Activated T-cell treated with anti-CD3 and anti-CD28 coated beads, Interleukin-2, amount 50 U/mL, for 72 hours (primary cell): ENCODE data around the gene IGF2. TPM values are rescaled to one million over a fixed set of nuclear protein-coding genes. Genes with fewer than 3 reads are reported as not detected.

Experiments used
- ATAC-seq, 2 donors: fragments of 150-1000 bp; cut with Tn5 transposase; replicated peaks in 1 of 2; 2 replicates each; pipeline ENCODE4 v1.10.0; 2021; ENCODE audit warnings: moderate library complexity in 2 of 2, mild to moderate bottlenecking in 1 of 2
- DNase-seq, 2 donors: peaks; one replicate each; pipeline ENCODE4 v3.0.0; 2021 to 2022; ENCODE audit warnings: mixed read lengths in 1 of 2
- H3K27ac Mint-ChIP-seq: one replicate; pipeline ENCODE4 v1.8.0; 2022; ENCODE audit warnings: mild to moderate bottlenecking, moderate library complexity, mixed read lengths
- H3K27me3 Mint-ChIP-seq: one replicate; pipeline ENCODE4 v1.8.0; 2022; ENCODE audit warnings: low read depth, mixed read lengths
- H3K36me3 Mint-ChIP-seq, 2 donors: one replicate each; pipeline ENCODE4 v1.8.0; 2022; ENCODE audit warnings: mixed read lengths in 2 of 2, mild to moderate bottlenecking in 1 of 2; ENCODE audit not compliant: insufficient read depth in 2 of 2
- H3K4me1 Mint-ChIP-seq: one replicate; pipeline ENCODE4 v1.8.0; 2022; ENCODE audit warnings: low read depth, mixed read lengths
- H3K4me3 Mint-ChIP-seq, 2 donors: one replicate each; pipeline ENCODE4 v1.8.0; 2022; ENCODE audit warnings: mild to moderate bottlenecking in 2 of 2, mixed read lengths in 2 of 2, moderate library complexity in 2 of 2
- H3K9me3 Mint-ChIP-seq, 2 donors: one replicate each; pipeline ENCODE4 v1.8.0; 2022; ENCODE audit warnings: mixed read lengths in 2 of 2
- total RNA-seq, 2 donors: library from RNA; stranded (reverse); gene quantifications; one replicate each; pipeline ENCODE4 v1.2.3, GENCODE V29; 2022

Gene IGF2
- total RNA-seq, 2 donors from 2014 or later, result 2.0 to 40.4 TPM

GRCh38 chr11:2086239-2087040 is 52.7 kb downstream of the IGF2 start:
- H3K4me3 Mint-ChIP-seq, result no peak overlapping the region
- no peak for ATAC-seq
- peaks cover 6 to 9% of the 10 kb centered on the region in 2 donors for H3K9me3 Mint-ChIP-seq
- peaks cover 15% of the 10 kb centered on the region for H3K27me3 Mint-ChIP-seq
- H3K36me3 Mint-ChIP-seq, result peaks cover 5 to 10% of the 10 kb centered on the region in 2 donors
- H3K4me1 Mint-ChIP-seq, result peaks cover 7% of the 10 kb centered on the region
- no peak overlapping the region for H3K27ac Mint-ChIP-seq
- DNase-seq, result no peak

- Mint-ChIP-seq H3K27ac (no peak overlapping the region), H3K27me3 (peaks cover 20% of the 10 kb centered on the region), H3K36me3 (peaks cover 5 to 10% of the 10 kb centered on the region in 2 donors), H3K9me3 (peaks cover 6 to 9% of the 10 kb centered on the region in 2 donors), H3K4me3 (no peak overlapping the region), H3K4me1 (peaks cover 7% of the 10 kb centered on the region)
- ATAC-seq (no peak), DNase-seq (no peak)
Measured at GRCh38 chr11:2085251-2086066, 53.7 kb downstream of the IGF2 start.

GRCh38 chr11:2084721-2085120 is 54.5 kb downstream of the IGF2 start:
- H3K4me1 Mint-ChIP-seq, result peaks cover 7% of the 10 kb centered on the region
- H3K4me3 Mint-ChIP-seq, result no peak overlapping the region
- peaks cover 28% of the 10 kb centered on the region for H3K27me3 Mint-ChIP-seq
- DNase-seq (no peak), ATAC-seq (no peak)
- H3K27ac Mint-ChIP-seq, result no peak overlapping the region
- H3K9me3 Mint-ChIP-seq, result peaks cover 6 to 9% of the 10 kb centered on the region in 2 donors
- peaks cover 5 to 10% of the 10 kb centered on the region in 2 donors for H3K36me3 Mint-ChIP-seq

Other genes starting within 250 kb of the IGF2 start
- not detected for gene PRR33, start 247.5 kb downstream of the IGF2 start, total RNA-seq
- gene TNNT3, start 219.7 kb downstream of the IGF2 start, total RNA-seq, result 10 to 100 TPM in 1 of 2 donors, 1 to 10 TPM in 1; 5.6 to 15.5 TPM
- gene MRPL23, start 192.1 kb downstream of the IGF2 start, total RNA-seq, result 10 to 100 TPM; 59.4 to 60.3 TPM
- gene H19, start 141.5 kb downstream of the IGF2 start, total RNA-seq, result not detected
- gene INS, start 21.8 kb upstream of the IGF2 start, total RNA-seq, result not detected
- not detected for gene TH, start 32.4 kb upstream of the IGF2 start, total RNA-seq
- gene ASCL2, start 131.2 kb upstream of the IGF2 start, total RNA-seq, result 1 to 10 TPM in 1 of 2 donors, under 1 TPM in 1; 0.38 to 1.7 TPM
- 10 to 100 TPM; 13.6 to 16.6 TPM for gene C11orf21, start 162.5 kb upstream of the IGF2 start, total RNA-seq
- gene TSPAN32, start 162.6 kb upstream of the IGF2 start, total RNA-seq, result 10 to 100 TPM in 1 of 2 donors, 1 to 10 TPM in 1; 8.6 to 10.2 TPM
- gene CD81, start 237.9 kb upstream of the IGF2 start, total RNA-seq, result 100 to 1,000 TPM; 116 to 122 TPM